HepG2 (cell line): ENCODE data around the gene GLOD4.

Experiments used
- CTCF ChIP-seq: sonication (generic); formaldehyde crosslinking; IDR thresholded peaks from 2 replicates; pipeline ENCODE4 v1.5.0; 2020; ENCODE audit warnings: mild to moderate bottlenecking, missing genetic modification reagents, moderate library complexity
- EED ChIP-seq: sonication (generic); formaldehyde crosslinking; IDR thresholded peaks from 2 replicates; pipeline ENCODE4 v1.5.0; 2020; ENCODE audit warnings: mild to moderate bottlenecking, missing genetic modification reagents
- ZSCAN29 ChIP-seq: sonication (generic); formaldehyde crosslinking; conservative IDR thresholded peaks from 2 replicates; pipeline ENCODE4 v1.4.0; 2020; ENCODE audit warnings: mild to moderate bottlenecking, missing genetic modification reagents

- TF ChIP-seq CTCF (CRISPR knock-in tag), result no peak
- TF ChIP-seq EED (CRISPR knock-in tag), result no peak
- TF ChIP-seq ZSCAN29, result no peak
These were observed 44.7 kb upstream of the GLOD4 start for GRCh38 chr17:826778-827177.
